GM12878 (cell line): Measurements from ENCODE around the gene TBL3. TPM values are rescaled to one million over a fixed set of nuclear protein-coding genes. Genes with fewer than 3 reads are reported as not detected.

Experiments used
- ATAC-seq: fragments of 200-7000 bp; cut with Tn5 transposase; 3 replicates; pipeline ENCODE4 v1.9.1; 2020; ENCODE audit warnings: mild to moderate bottlenecking, moderate library complexity
- BruUV-seq: library from RNA; stranded (reverse); fragments of 400-500 nt; replicated peaks from 2 replicates; lab custom pipeline; 2021; lab: Mats Ljungman, UMichigan
- CTCF ChIA-PET: fragments of 300-600 bp; sonication (Branson Sonifier 250); formaldehyde crosslinking; extraction: SDS; loops from one replicate; lab custom pipeline; 2021; ENCODE audit warnings: inconsistent platforms; lab: Yijun Ruan, JAX
- POLR2A ChIA-PET: fragments of 350-600 bp; formaldehyde crosslinking; extraction: SDS; loops from one replicate; lab custom pipeline; 2021; ENCODE audit warnings: inconsistent platforms; lab: Charles Lee
- RAD21 ChIA-PET: fragments of 300-600 bp; sonication (Branson Sonifier 250); formaldehyde crosslinking; loops from one replicate; lab custom pipeline; 2023; ENCODE audit warnings: antibody characterized with exemption; ENCODE audit not compliant: unreplicated experiment; lab: Charles Lee
- SMC1A ChIA-PET: fragments of 300-600 bp; sonication (Branson Sonifier 250); formaldehyde crosslinking; loops from one replicate; lab custom pipeline; 2023; ENCODE audit not compliant: unreplicated experiment, uncharacterized antibody; lab: Charles Lee
- DNase-seq: peaks from one replicate; pipeline ENCODE4 v3.0.0-alpha.2; 2011; ENCODE audit warnings: low read depth, low spot score
- FAIRE-seq: peaks from 3 replicates; lab custom pipeline; 2011; peaks lifted over from hg19 to GRCh38; lab: Jason Lieb, UNC
- H2AFZ ChIP-seq: 2 replicates; pipeline ENCODE4 v1.6.0; 2011; ENCODE audit warnings: low read depth, low read length, control low read depth; ENCODE audit not compliant: control insufficient read depth
- H3K27ac ChIP-seq: 2 replicates; pipeline ENCODE4 v1.5.1; 2011; ENCODE audit warnings: control low read depth; ENCODE audit not compliant: control insufficient read depth, insufficient read depth
- H3K27me3 ChIP-seq, 2 experiments: replicated peaks in 1 of 2; 2 replicates each; pipeline versions ENCODE4 v1.6.0 to v1.6.1; 2011; ENCODE audit warnings: low read length in 1 of 2; ENCODE audit not compliant: control insufficient read depth in 2 of 2, insufficient read depth in 2 of 2
- H3K36me3 ChIP-seq, 2 experiments: 2 replicates each; pipeline ENCODE4 v1.5.1; 2011; ENCODE audit warnings: low read length in 1 of 2; ENCODE audit not compliant: control insufficient read depth in 2 of 2, insufficient read depth in 2 of 2
- H3K4me1 ChIP-seq: 2 replicates; pipeline ENCODE4 v1.6.1; 2011; ENCODE audit warnings: mild to moderate bottlenecking, low read length, moderate library complexity, mixed read lengths; ENCODE audit not compliant: control insufficient read depth, insufficient read depth
- H3K4me2 ChIP-seq: 2 replicates; pipeline ENCODE4 v1.6.0; 2011; ENCODE audit warnings: control low read depth; ENCODE audit not compliant: control insufficient read depth, insufficient read depth
- H3K4me3 ChIP-seq: fragments of 200-600 bp; sonication (generic); 2 replicates; pipeline ENCODE4 v1.5.1; 2016
- H3K79me2 ChIP-seq: 2 replicates; pipeline ENCODE4 v1.6.0; 2011; ENCODE audit warnings: low read length; ENCODE audit not compliant: control insufficient read depth, insufficient read depth
- H3K9ac ChIP-seq: 2 replicates; pipeline ENCODE4 v1.8.0; 2011; ENCODE audit warnings: low read length, control low read depth, mixed read lengths; ENCODE audit not compliant: control insufficient read depth, insufficient read depth
- H3K9me3 ChIP-seq: replicated peaks from 3 replicates; pipeline ENCODE4 v1.5.1; 2011; ENCODE audit warnings: mild to moderate bottlenecking, low read length; ENCODE audit not compliant: control insufficient read depth, insufficient read depth
- H4K20me1 ChIP-seq: 2 replicates; pipeline ENCODE4 v1.6.0; 2011; ENCODE audit not compliant: control insufficient read depth, insufficient read depth
- BMI1 ChIP-seq: fragments of 450-650 bp; IDR thresholded peaks from 2 replicates; pipeline ENCODE4 v1.6.1; 2016; ENCODE audit warnings: mild to moderate bottlenecking, moderate library complexity, borderline replicate concordance
- EGR1 ChIP-seq, 2 experiments: IDR thresholded peaks; 1 replicate in 1 of 2; 2 replicates in 1 of 2; pipeline ENCODE4 v1.6.1; 2011 to 2012; ENCODE audit warnings: low read depth in 2 of 2, low read length in 2 of 2, borderline replicate concordance in 1 of 2, mild to moderate bottlenecking in 1 of 2, moderate library complexity in 1 of 2
- ETV6 ChIP-seq, 2 experiments: fragments of 450-650 bp in 1 of 2; IDR thresholded peaks in 1 of 2; conservative IDR thresholded peaks in 1 of 2; 2 replicates each; pipeline ENCODE4 v1.6.1; 2014; ENCODE audit warnings: antibody characterized with exemption in 1 of 2, borderline replicate concordance in 1 of 2, low read depth in 1 of 2, mild to moderate bottlenecking in 1 of 2, moderate library complexity in 1 of 2
- HSF1 ChIP-seq: fragments of 150-350 bp; IDR thresholded peaks from 2 replicates; pipeline ENCODE4 v1.6.1; 2014; ENCODE audit warnings: mild to moderate bottlenecking, low read depth, low read length
- KLF5 ChIP-seq: fragments of 450-650 bp; IDR thresholded peaks from 2 replicates; pipeline ENCODE4 v1.6.1; 2014; ENCODE audit warnings: mild to moderate bottlenecking; ENCODE audit not compliant: partially characterized antibody
- MEF2B ChIP-seq: fragments of 450-650 bp; IDR thresholded peaks from 2 replicates; pipeline ENCODE4 v1.6.1; 2018; ENCODE audit warnings: mild to moderate bottlenecking, moderate library complexity; ENCODE audit not compliant: partially characterized antibody, poor library complexity, severe bottlenecking
- RCOR1 ChIP-seq: conservative IDR thresholded peaks from 2 replicates; pipeline ENCODE4 v1.6.1; 2012; ENCODE audit warnings: low read depth, low read length, improper control_type of control experiment
- SMARCA5 ChIP-seq: fragments of 450-650 bp; IDR thresholded peaks from 2 replicates; pipeline ENCODE4 v1.6.1; 2017; ENCODE audit warnings: mild to moderate bottlenecking
- SUPT20H ChIP-seq: IDR thresholded peaks from 2 replicates; pipeline ENCODE4 v1.6.1; 2011; ENCODE audit warnings: low read depth, mild to moderate bottlenecking, low read length, moderate library complexity, borderline replicate concordance; ENCODE audit not compliant: control insufficient read depth
- TARDBP ChIP-seq: IDR thresholded peaks from 2 replicates; pipeline ENCODE4 v1.6.1; 2016; ENCODE audit warnings: borderline replicate concordance
- TCF3 ChIP-seq: IDR thresholded peaks from 2 replicates; pipeline ENCODE4 v1.6.1; 2012; ENCODE audit warnings: low read depth, mild to moderate bottlenecking, low read length, borderline replicate concordance; ENCODE audit not compliant: insufficient read depth
- USF2 ChIP-seq: IDR thresholded peaks from 2 replicates; pipeline ENCODE4 v1.6.1; 2011; ENCODE audit warnings: low read depth, low read length, improper control_type of control experiment, borderline replicate concordance
- ZNF217 ChIP-seq: fragments of 450-650 bp; IDR thresholded peaks from 2 replicates; pipeline ENCODE4 v1.6.1; 2017; ENCODE audit warnings: antibody characterized with exemption, mild to moderate bottlenecking
- WGBS: methylation state at CpG from one replicate; pipeline ENCODE4 v1.1.6; 2016; ENCODE audit warnings: low lambda C conversion rate; ENCODE audit not compliant: insufficient replicate concordance, insufficient coverage; ENCODE audit errors: missing lambda C conversion rate; 5-methylcytosine and 5-hydroxymethylcytosine counted together
- in situ Hi-C: fragments of 300-500 bp; cut with MboI; formaldehyde crosslinking; loops from 9 replicates; pipeline ENCODE4 v1.14.3; 2018; ENCODE audit warnings: mixed read lengths
- intact Hi-C: fragments of 100-400 bp; cut with micrococcal nuclease; formaldehyde crosslinking; loops from one replicate; pipeline ENCODE4 v1.14.2; 2022; ENCODE audit not compliant: unreplicated experiment
- polyA plus RNA-seq, 11 experiments: library from polyadenylated mRNA; depleted of rRNA in 4 of 11; unstranded in 6 of 11; stranded (reverse) in 5 of 11; fragments of >200 nt; fragmentation: Nextera tagmentation in 4 of 11; fragmentation: Illumina TruSeq in 1 of 11; extraction: Ambion mirVana in 4 of 11; extraction: Trizol in 1 of 11; gene quantifications; 1 replicate in 1 of 11; 2 replicates in 10 of 11; pipeline versions ENCODE4 v1.2.1 to v1.2.3, GENCODE V29; 2011 to 2016; ENCODE audit warnings: inconsistent platforms in 2 of 11, missing spikeins in 2 of 11, low read depth in 1 of 11
- total RNA-seq, 4 experiments: library from RNA; depleted of rRNA in 3 of 4; stranded (reverse); fragments of >200 nt in 3 of 4; fragmentation: Illumina TruSeq in 1 of 4; extraction: Trizol in 1 of 4; gene quantifications; 2 replicates each; pipeline versions ENCODE4 v1.2.1 to v1.2.3, GENCODE V29; 2013 to 2021

TBL3 gene
- total and polyA plus RNA-seq, 10 of the 15 experiments (the other 5 are each of a cell fraction or from before 2014, with no cell fraction given), result 1.2 to 101 (median 34.2) TPM

GRCh38 chr16:1933097-1933661 lies 38.7 kb upstream of the TBL3 start (continued):
- TF ChIP-seq MEF2B, result no peak
- TF ChIP-seq TCF3, result no peak
- TF ChIP-seq SMARCA5, result no peak
- no peak for TF ChIP-seq USF2

- H3K4me1 ChIP-seq, result peaks cover 3% of the 10 kb centered on the region; the same call in 1 of the 2 replicates
- intact Hi-C loops (no loop called here), in situ Hi-C loops (loop anchor here (10.0 kb wide), 1 partner anchor 72 kb away; no protein-coding TSS in a partner anchor)
- no peak overlapping the region for H3K4me2 ChIP-seq
- no peaks in the 10 kb centered on the region for H3K9me3 ChIP-seq
- no peak overlapping the region for H2AFZ ChIP-seq
- CTCF ChIA-PET, result no interaction called here
- H3K36me3 ChIP-seq, result peaks cover 0 to 5% of the 10 kb centered on the region in 2 experiments; a peak in 3 of 4 replicates
- no peak for ATAC-seq
- WGBS, result 87% methylated on average over 11 of the region's 11 CpGs
- no peak for TF ChIP-seq ZNF217
- TF ChIP-seq RCOR1, result no peak
- no peak for TF ChIP-seq HSF1
- no peak for TF ChIP-seq EGR1 (IDR thresholded peaks at IDR 0.05; ENCODE audit: borderline replicate concordance in 1 of 2, low read depth in 2 of 2, low read length in 2 of 2)
- TF ChIP-seq TARDBP, result no peak
- TF ChIP-seq KLF5, result no peak
- TF ChIP-seq SUPT20H, result no peak
- TF ChIP-seq ETV6 (conservative IDR thresholded peaks at IDR 0.05 in 1 of 2, IDR thresholded peaks at IDR 0.05 in 1 of 2; ENCODE audit: borderline replicate concordance in 1 of 2, low read depth in 1 of 2), result no peak
- TF ChIP-seq BMI1, result no peak
- SMC1A ChIA-PET, result interaction anchor here (0.5 kb wide), 1 partner anchor 464 kb away, joined by 3 read pairs; no protein-coding TSS in a partner anchor
- POLR2A ChIA-PET, result no interaction called here
- peaks cover 9% of the 10 kb centered on the region for H3K79me2 ChIP-seq
- H3K9ac ChIP-seq, result no peak overlapping the region
- no peak for FAIRE-seq
- H3K27ac ChIP-seq, result no peak overlapping the region
- no peaks in the 10 kb centered on the region for H4K20me1 ChIP-seq
- RAD21 ChIA-PET, result no interaction called here
- H3K4me3 ChIP-seq, result no peak overlapping the region
- no peaks in the 10 kb centered on the region; a peak in 3 of 4 replicates for H3K27me3 ChIP-seq
- BruUV-seq, result no TSS peak
- no peak for DNase-seq
Measured at GRCh38 chr16:1936945-1937479, 34.8 kb upstream of the TBL3 start.
